Stomach (tissue), 4 donors: ENCODE data around the gene ZNF582.

ENCODE experiments used
- CTCF ChIP-seq, 7 experiments: fragments of 450-650 bp in 4 of 7; fragments of 200-600 bp in 3 of 7; sonication (generic) in 3 of 7; IDR thresholded peaks; one replicate each; pipeline ENCODE4 v1.5.1; 2016 to 2019; ENCODE audit warnings: antibody characterized with exemption in 7 of 7, control low read depth in 2 of 7, mild to moderate bottlenecking in 1 of 7
- POLR2A ChIP-seq, 4 donors: fragments of 450-650 bp; IDR thresholded peaks; one replicate each; pipeline ENCODE4 v1.6.1; 2016; ENCODE audit warnings: antibody characterized with exemption in 4 of 4, control low read depth in 2 of 4, mild to moderate bottlenecking in 1 of 4, moderate library complexity in 1 of 4
- POLR2AphosphoS5 ChIP-seq, 3 donors: sonication (generic); formaldehyde crosslinking; IDR thresholded peaks; one replicate each; pipeline ENCODE4 v1.6.1; 2016; ENCODE audit warnings: antibody characterized with exemption in 3 of 3

- TF ChIP-seq POLR2AphosphoS5 (IDR thresholded peaks at IDR 0.05) (no peak), POLR2A (IDR thresholded peaks at IDR 0.05) (no peak), CTCF (IDR thresholded peaks at IDR 0.05) (no peak)
Measured at GRCh38 chr19:56341948-56342347, 51.4 kb downstream of the ZNF582 start.
